PC-9 (cell line): Measurements from ENCODE around the gene EEF1A1.

Experiments
- CTCF ChIP-seq: fragments of 200-600 bp; sonication (generic); conservative IDR thresholded peaks from 2 replicates; pipeline ENCODE4 v1.6.1; 2017; ENCODE audit warnings: mixed run types, antibody characterized with exemption, mild to moderate bottlenecking, moderate library complexity
- EZH2 ChIP-seq: fragments of 200-600 bp; sonication (generic); IDR thresholded peaks from 2 replicates; pipeline ENCODE4 v1.8.0; 2017; ENCODE audit warnings: antibody characterized with exemption, low read depth

DNA sequence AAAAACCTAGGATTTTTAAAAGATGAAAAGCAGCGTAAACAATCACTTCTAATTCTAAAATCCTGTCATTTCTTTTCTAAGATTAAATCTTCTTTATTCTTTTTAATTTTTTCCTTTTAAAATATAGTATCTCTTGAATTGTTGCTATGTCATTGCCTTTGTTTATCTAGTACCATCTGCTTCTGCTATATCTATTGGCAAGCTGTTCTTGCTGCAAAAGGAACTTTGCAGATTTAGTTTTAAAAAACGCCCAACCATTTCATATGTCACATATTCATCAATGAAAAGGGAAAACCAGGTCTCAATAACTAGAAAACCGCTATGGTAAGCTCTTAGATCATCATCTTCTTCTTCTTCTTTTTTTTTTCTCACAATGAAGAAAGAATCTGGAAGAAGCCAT, 11.5 kb upstream of the EEF1A1 start:
- TF ChIP-seq CTCF (no peak), EZH2 (no peak)
